Left ventricle myocardium superior (tissue), 1 donor: ENCODE data around the gene FARS2. TPM values are rescaled to one million over a fixed set of nuclear protein-coding genes. Genes with fewer than 3 reads are reported as not detected.
"Not testable (repeated sequence)": the region's sequence is repeated elsewhere in the genome, so short reads cannot be mapped to it uniquely, and the experiment has no call there.

ENCODE experiments used
- ATAC-seq: fragments of 200-7000 bp; cut with Tn5 transposase; one replicate; pipeline ENCODE4 v1.9.1; 2020; ENCODE audit warnings: mild to moderate bottlenecking, moderate library complexity
- DNase-seq: peaks from one replicate; pipeline ENCODE4 v3.0.0-alpha.2; 2020
- intact Hi-C: fragments of 100-400 bp; cut with micrococcal nuclease; formaldehyde crosslinking; loops from one replicate; pipeline ENCODE4 v1.11.0; 2022
- total RNA-seq: library from RNA; stranded (reverse); fragmentation: NEBNext Ultra II Directional; extraction: Animal tissue kit (Norgen Biotek cat#: 25700); gene quantifications from one replicate; pipeline ENCODE4 v1.2.1, GENCODE V29; 2021
- donor health status: DM: no; HTN: yes; CAD: no; lungs with severe emphysema.

FARS2 gene
- total RNA-seq, 1 donor from 2014 or later = 19.4 TPM

DNA sequence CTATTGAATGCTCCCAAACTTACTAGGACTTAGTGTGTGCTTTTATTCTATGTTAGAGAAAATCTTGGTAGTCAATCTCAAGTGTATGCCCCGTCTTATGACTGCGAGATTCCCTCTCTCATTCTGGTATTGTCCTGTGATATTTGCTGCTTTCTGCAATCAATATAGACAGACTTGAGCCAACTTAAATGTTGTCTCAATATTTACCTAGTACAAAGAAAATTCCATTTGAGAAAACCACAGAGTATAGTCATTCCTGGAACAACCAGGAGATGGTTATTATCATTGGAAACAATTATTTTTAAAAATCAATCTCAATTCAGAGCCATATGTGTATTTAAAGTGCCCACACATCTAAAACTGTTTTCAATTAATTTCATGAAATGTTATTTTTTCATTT lies 415.4 kb downstream of the FARS2 start:
- intact Hi-C loops = no loop called here
- DNase-seq (no peak), ATAC-seq (no peak)

DNA sequence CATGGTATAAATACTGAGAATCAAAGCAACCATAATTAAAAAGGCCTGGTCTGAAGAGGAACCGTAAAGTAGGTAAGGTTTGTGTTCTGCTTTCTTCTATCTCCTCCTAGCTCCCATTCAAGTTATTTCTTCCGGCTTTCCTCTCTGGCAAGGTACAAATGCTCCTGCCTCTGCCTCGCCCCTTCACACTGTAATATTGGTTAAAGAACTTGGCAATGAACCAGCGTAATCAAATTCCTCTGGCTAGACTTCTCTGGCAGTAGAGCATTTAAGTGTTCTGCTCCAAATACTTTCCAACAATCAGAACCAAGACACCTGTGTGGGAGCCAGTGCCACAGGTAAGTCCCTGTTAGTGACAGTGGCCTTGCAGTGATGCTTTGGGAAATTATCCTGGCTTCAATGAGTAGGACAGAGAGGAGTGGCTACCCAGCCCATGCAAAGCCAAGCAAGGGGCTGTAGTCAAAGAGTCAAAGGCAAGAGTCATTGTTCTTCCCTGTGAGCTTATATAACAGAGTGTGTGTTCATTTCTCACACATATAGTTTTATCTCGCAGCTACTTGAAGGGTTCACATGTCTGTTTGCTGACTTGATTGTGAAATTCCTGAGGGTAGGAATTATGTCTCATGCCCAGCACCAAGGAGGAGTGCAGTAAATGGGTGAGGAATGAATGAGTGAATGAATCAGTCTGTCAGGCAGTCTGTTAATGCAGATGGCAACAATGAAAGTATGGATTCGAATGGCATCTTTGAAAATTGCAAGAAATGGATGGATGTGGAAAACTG lies 416.1 kb downstream of the FARS2 start:
- intact Hi-C loops = no loop called here
- no peak for ATAC-seq
- DNase-seq = no peak

- DNase-seq = no peak
- intact Hi-C loops = no loop called here
- ATAC-seq = no peak
Observed at GRCh38 chr6:5679270-5679669, 418.0 kb downstream of the FARS2 start.

DNA sequence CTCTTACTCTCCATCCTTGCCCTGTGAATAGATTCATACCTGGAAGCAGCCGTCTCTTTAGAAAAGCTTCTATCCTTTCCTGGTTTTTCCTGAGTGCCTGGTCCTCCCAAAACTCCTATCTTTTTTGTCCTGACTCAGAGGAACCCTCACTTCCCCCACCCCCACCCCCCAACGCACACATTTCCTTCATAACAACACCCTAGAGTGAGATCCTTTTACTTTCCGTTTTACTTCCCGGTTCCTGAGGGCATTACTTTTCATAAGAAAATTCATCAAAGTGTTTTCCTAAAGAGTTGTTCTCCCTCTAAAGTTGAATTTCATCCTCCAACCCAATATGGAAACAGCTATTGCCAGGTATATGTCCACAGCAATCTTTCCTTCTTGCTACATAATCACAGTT lies 418.4 kb downstream of the FARS2 start:
- no peak for ATAC-seq
- intact Hi-C loops = no loop called here
- DNase-seq = no peak

- ATAC-seq (no peak), DNase-seq (no peak)
- intact Hi-C loops = no loop called here
Observed at GRCh38 chr6:5680095-5680494, 418.8 kb downstream of the FARS2 start.

- intact Hi-C loops = no loop called here
- DNase-seq (no peak), ATAC-seq (no peak)
Observed at GRCh38 chr6:5681480-5681879, 420.2 kb downstream of the FARS2 start.

DNA sequence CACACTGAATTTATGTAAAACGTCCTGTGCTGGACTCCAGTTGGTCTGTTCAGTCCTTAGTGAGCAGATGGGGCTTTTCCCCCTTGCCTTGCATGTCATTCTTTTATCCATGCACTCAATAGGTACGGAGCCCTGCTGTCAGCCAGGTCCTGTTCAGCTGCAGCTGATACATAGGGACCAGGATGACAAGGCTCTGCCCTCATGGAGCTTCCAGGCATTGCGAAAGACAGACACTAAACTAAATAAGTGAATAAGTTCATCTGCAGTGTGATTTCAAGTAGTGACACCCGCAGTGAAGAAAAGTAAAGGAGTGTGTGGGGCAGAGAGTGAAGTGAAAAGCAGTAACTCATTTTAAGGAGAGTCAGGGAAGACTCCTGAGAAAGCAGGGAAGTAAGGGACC lies 421.2 kb downstream of the FARS2 start:
- no peak for ATAC-seq
- DNase-seq = no peak
- intact Hi-C loops = no loop called here

DNA sequence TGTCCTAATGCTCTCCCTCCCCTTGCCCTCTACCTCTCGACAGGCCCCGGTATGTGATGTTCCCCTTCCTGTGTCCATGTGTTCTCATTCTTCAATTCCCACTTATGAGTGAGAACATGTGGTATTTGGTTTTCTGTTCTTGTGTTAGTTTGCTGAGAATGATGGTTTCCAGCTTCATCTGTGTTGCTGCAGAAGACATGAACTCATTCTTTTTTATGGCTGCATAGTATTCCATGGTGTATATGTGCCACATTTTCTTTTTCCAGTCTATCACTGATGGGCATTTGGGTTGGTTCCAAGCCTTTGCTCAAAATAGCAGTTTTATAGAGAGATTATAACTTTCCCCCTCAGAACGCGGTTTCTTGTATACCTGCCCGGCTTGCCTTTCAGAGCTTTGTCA lies 422.4 kb downstream of the FARS2 start:
- ATAC-seq, intact Hi-C loops, DNase-seq: not testable (repeated sequence)

- DNase-seq (no peak), ATAC-seq (no peak)
- intact Hi-C loops = no loop called here
Observed at GRCh38 chr6:5684320-5685053, 423.2 kb downstream of the FARS2 start.

DNA sequence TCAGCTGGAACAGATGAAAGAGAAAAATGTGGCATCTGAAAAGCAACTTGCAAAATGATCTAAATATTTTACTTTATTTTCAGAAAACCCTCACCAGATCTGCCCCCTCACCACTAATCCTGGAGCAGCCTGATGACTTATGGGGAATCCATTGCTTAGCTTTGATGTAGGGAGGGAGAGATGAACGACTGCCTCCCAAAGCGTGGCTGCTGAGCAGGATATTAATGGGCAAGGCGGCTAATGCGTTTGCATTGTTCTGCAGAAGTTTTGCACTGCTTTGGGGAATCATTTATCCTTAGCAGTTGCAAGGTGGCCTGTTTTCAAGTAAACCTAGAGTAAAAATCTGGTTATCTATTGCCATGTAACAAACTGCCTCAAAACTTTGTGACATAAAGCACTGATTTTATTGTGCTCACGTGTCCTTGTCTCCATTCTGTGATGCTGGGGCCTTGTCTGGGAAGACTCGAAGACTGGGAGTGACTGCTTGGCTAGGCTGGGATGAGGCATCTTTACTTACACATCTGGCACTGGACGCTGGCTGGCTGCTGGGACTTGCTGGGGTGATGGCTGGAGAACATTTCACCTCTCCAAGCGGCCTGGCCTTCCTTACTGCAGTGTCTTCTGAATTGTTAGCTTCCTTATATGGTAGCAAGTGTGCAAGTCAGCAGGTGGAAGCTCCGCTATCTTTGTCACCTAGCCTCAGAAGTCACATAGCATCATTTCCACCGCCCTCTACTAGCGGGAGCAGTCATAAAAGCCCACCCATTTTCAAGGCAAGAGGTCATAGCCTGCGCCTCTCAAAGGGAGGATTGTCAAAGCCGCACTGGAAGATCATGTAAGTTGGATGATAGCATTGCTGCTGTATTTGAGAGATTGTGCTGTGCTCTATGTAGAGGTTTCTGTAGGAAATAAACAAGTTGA lies 432.2 kb downstream of the FARS2 start:
- DNase-seq (no peak), ATAC-seq (no peak)
- intact Hi-C loops = no loop called here

DNA sequence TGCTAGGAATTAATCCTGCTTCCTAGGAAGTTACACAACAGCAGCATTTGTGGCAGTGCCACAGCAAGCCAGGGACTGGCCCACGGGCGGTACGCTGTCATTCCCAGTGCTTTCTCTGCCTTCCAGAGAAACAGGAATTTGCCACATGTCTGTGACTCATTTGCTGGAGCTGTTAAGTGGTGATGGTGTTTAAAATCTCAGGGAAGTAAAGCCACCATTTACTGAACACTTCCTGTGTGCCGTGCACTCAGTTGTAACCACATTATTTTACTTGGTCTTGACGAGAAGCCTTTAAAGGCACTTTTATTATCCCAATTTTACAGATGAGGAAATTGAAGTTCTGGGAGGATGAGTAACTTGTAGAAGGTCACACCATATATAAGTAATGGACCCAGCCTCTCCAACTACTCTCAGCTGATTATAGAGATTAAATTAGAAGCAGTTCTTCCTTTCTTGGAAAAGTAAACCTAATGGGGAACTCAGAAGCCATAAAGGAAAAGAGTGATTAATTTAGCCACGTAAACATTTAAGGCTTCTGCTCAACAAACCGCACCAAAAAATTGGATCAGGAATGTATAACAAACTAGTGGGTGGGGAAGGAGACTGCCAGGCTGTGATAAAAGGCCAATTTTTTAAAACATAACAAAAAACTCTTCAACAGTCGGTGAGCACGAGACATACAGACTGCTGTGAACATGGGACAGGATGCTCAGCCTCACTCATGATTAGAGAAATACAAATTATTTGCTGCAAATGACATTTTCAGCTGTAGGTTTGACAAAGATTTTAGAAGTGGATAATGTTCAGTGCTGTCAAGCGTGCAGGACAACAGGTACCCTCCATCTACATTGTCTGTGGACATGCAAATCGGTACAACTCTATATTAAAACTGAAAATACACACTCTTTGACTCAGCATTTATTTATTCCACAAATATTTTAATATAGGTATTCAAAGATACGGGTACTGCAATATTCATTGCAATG lies 434.2 kb downstream of the FARS2 start:
- peak; percentile 38 for ATAC-seq
- intact Hi-C loops = no loop called here
- DNase-seq = no peak

DNA sequence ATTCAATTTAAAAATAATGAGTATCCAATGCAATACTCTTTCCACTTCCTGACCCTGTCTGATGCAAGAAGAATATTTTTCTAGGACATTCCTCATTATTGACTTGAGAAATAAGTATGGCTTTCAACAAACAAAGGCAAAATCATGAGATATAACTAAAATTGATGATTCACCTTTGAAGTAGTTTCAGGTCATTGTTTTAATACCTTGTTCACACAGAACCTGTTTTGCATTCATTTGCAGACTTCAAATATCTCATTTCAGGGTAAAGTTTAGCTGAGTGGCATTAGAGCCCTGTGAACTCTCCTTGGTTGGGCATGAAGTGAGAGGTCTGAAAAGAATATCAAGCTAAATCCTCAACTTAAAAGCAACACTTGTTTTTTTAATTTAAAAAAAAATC lies 436.2 kb downstream of the FARS2 start:
- ATAC-seq (no peak), DNase-seq (no peak)
- intact Hi-C loops = no loop called here

GRCh38 chr6:5698318-5698717 lies 437.0 kb downstream of the FARS2 start:
- DNase-seq = no peak
- intact Hi-C loops = no loop called here
- ATAC-seq = no peak

DNA sequence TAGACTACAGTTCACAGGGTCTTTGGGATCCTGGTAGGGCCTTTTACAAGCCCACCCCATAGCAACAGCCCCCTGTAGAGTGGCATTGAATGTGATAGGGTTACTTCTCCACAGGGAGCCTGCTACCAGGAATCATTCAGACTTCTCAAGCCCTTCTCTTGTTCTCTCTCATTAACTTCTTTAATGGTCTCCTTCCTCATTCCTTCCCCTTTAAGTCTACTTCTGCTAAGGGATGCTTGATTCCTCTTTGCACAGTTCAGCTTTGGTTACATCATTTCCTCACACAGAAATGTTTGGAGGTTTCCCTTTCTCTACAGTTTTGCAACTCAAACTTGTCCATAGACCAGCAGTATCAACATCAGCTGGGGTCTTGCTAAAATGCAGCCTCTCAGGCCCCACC lies 437.8 kb downstream of the FARS2 start:
- DNase-seq = not testable (repeated sequence)
- peak; percentile 9 for ATAC-seq

DNA sequence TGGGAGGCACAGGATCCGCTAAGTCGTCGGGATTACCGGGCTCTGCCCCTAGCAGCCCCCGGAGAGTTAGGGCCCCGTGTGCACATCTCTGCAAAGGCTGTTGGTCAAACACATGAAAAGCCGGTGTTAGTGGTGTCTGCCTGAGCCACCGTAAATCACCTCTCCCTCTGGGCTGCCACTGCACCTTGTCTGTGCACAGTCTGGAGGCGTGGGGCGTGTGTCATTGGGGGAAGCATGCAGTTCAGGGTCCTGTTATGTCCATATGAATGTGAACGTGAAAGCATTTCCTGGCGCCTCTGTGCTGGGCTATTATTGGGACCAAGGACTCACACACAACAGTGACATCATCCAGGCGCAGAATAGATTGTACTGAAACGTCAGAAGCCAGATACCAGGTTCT lies 439.9 kb downstream of the FARS2 start:
- intact Hi-C loops = no loop called here
- ATAC-seq = peak; percentile 95
- DNase-seq = peak; percentile 46

More for the DNA sequence above, 437.8 kb downstream of the FARS2 start:
- intact Hi-C loops = not testable (repeated sequence)

DNA sequence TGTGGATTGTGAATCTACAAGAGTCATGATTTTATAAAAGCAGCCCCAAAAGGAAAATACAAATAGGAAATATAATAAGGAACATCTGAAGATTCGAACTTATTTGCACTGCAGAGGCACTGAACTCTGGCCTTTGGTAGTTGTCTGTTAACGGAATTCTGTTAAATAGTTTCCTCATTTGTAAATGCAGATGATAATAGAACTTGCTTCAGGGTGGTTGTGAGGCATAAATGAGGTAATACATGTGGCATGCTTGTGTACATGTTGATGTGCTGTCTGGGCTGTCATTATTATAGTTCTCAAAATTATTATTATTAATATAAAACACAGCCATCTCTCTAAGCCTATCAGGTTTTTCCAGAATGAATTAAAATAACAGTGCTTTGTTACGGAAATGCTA lies 443.4 kb downstream of the FARS2 start:
- no peak for DNase-seq
- no peak for ATAC-seq
- intact Hi-C loops = no loop called here

GRCh38 chr6:5705252-5705651 lies 443.9 kb downstream of the FARS2 start:
- ATAC-seq (no peak), DNase-seq (no peak)
- intact Hi-C loops = no loop called here

- no peak for DNase-seq
- intact Hi-C loops = no loop called here
- ATAC-seq = no peak
Observed at GRCh38 chr6:5706124-5707033, 445.1 kb downstream of the FARS2 start.
